ENCODE data around the gene VMAC.
"Not testable (repeated sequence)": the region's sequence is repeated elsewhere in the genome, so short reads cannot be mapped to it uniquely, and the experiment has no call there.

VMAC gene
- 3.0 to 37.6 (median 27.8) reads per million in 3 experiments for total RNA-seq

GRCh38 chr19:5904352-5905113 lies at the start of gene VMAC:
TSS of gene VMAC (plus strand) at chr19:5904872. CDS start at chr19:5904891, 19 bp downstream.
- peak; percentile 100 for DNase-seq

- DNase-seq, result not testable (repeated sequence)
These were observed 49.5 kb upstream of the VMAC start for GRCh38 chr19:5855151-5855550.

- DNase-seq, result no peak
These were observed 47.2 kb upstream of the VMAC start for GRCh38 chr19:5857203-5858081.

- no peak for DNase-seq
These were observed 41.5 kb upstream of the VMAC start for GRCh38 chr19:5863030-5863665.

GRCh38 chr19:5864013-5864720 lies 40.5 kb upstream of the VMAC start:
- no peak for DNase-seq

GRCh38 chr19:5864725-5865486 lies 39.8 kb upstream of the VMAC start:
- no peak for DNase-seq

GRCh38 chr19:5865772-5866171 lies 38.9 kb upstream of the VMAC start:
- DNase-seq, result no peak

GRCh38 chr19:5867201-5868136 lies 37.2 kb upstream of the VMAC start:
- DNase-seq, result no peak

GRCh38 chr19:5870986-5871394 lies 33.7 kb upstream of the VMAC start:
- no peak for DNase-seq

- DNase-seq, result no peak
These were observed 31.0 kb upstream of the VMAC start for GRCh38 chr19:5873617-5874199.

GRCh38 chr19:5874496-5874895 lies 30.2 kb upstream of the VMAC start:
- not testable (repeated sequence) for DNase-seq

- DNase-seq, result no peak
These were observed 27.2 kb upstream of the VMAC start for GRCh38 chr19:5877427-5877826.

- DNase-seq, result no peak
These were observed 26.8 kb upstream of the VMAC start for GRCh38 chr19:5877882-5878281.

- DNase-seq, result no peak
These were observed 24.5 kb upstream of the VMAC start for GRCh38 chr19:5880196-5880595.

- DNase-seq, result no peak
These were observed 24.0 kb upstream of the VMAC start for GRCh38 chr19:5880604-5881078.

- DNase-seq, result no peak
These were observed 23.0 kb upstream of the VMAC start for GRCh38 chr19:5881543-5882299.

- DNase-seq, result no peak
These were observed 22.2 kb upstream of the VMAC start for GRCh38 chr19:5882421-5882968.

GRCh38 chr19:5883157-5883873 lies 21.4 kb upstream of the VMAC start:
- not testable (repeated sequence) for DNase-seq
